ENCODE results near the gene CCDC80. TPM values are rescaled to one million over a fixed set of nuclear protein-coding genes. Genes with fewer than 3 reads are reported as not detected.
"Not testable (repeated sequence)": the region's sequence is repeated elsewhere in the genome, so short reads cannot be mapped to it uniquely, and the experiment has no call there.

Gene CCDC80
- total RNA-seq, 1 experiment from 2014 or later, result 0.41 TPM

- no peak for DNase-seq (ENCODE audit: low spot score)
Measured at GRCh38 chr3:112667599-112667998, 26.7 kb upstream of the CCDC80 start.

DNA sequence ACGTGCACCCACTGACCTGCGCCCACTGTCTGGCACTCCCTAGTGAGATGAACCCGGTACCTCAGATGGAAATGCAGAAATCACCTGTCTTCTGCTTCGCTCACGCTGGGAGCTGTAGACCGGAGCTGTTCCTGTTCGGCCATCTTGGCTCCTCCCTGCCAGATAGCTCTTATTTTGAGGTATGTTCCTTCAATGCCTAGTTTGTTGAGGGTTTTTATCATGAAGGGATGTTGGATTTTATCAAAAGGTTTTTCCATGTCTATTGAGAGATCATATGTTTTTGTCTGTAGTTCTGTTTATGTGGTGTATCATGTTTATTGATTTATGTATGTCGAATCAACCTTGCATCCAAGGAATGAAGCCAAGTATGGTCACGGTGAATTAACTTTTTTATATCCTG is 24.1 kb upstream of the CCDC80 start:
- DNase-seq (ENCODE audit: low spot score), result not testable (repeated sequence)

GRCh38 chr3:112656043-112656442 is 15.1 kb upstream of the CCDC80 start:
- DNase-seq (ENCODE audit: low spot score), result no peak

GRCh38 chr3:112654979-112655378 is 14.0 kb upstream of the CCDC80 start:
- DNase-seq (ENCODE audit: low spot score), result no peak

GRCh38 chr3:112654492-112654891 is 13.5 kb upstream of the CCDC80 start:
- DNase-seq (ENCODE audit: low spot score), result no peak

- DNase-seq (ENCODE audit: low spot score), result no peak
Measured at GRCh38 chr3:112653881-112654300, 12.9 kb upstream of the CCDC80 start.

DNA sequence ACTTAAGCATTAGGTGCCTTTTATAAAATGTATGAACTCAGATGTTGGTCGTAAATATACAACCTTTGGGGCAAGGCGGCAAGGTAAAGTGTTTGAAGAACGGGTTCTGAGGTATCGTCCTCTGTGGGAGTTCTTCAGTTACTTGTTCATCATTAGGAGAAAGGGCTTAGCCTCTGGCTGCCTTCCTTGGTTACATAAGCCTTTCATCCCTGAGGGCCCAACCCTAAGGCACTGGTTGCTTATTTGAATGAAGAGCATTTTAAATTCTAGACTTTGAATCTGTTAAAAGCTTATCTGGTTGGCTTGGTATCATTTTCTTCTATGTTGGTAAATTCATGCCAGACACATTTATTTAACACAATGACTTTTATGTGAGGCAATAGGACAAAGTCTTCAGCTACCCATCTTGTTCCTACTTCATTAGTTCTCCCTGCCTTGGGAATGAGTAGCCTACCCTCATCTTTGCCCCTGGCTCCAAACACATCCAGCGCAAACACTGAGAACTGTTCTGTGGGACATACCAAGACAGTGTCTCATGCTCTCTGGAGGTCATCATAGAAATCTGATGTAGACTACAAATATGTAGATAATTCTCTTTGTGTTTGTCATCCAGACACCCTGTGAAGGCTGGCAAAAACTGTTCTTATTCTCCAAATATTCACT is 12.4 kb upstream of the CCDC80 start:
- no peak for DNase-seq (ENCODE audit: low spot score)

DNA sequence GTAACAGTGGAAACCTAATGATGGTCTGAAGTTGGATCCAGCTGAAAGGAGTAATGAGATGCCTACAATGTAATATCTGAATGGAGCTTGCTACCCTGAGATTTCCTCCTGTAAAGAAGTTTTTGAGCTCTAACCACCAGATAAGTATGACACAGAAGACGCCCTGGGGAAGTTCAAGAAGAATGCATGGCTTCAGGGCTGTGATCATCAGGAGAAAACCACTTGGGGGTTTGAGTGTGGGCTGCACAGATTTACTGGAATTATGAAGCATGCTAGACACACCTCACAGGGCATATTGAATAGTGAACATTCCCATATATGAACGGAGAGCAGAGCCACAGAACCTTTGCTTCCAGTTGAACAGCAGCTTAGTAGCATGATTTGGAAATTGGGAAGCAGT is 10.6 kb upstream of the CCDC80 start:
- DNase-seq (ENCODE audit: low spot score), result no peak

- no peak for DNase-seq (ENCODE audit: low spot score)
Measured at GRCh38 chr3:112651071-112651470, 10.1 kb upstream of the CCDC80 start.

- DNase-seq (ENCODE audit: low spot score), result no peak
Measured at GRCh38 chr3:112650482-112650881, 9.5 kb upstream of the CCDC80 start.

DNA sequence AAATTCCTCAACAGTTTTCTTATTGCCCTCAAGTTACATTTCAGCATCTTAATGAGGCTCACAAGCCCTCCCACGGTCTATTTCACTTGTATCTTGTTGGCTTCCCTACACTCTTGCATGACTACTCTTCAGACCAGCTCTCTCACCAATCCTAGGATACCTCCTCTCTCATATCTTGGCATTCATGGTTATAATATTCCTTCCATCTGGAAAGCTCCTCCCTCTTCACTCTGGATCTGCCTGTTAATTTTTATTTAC is 8.5 kb upstream of the CCDC80 start:
- no peak for DNase-seq (ENCODE audit: low spot score)

GRCh38 chr3:112647122-112647521 is 6.2 kb upstream of the CCDC80 start:
- DNase-seq (ENCODE audit: low spot score), result peak; percentile 23

DNA sequence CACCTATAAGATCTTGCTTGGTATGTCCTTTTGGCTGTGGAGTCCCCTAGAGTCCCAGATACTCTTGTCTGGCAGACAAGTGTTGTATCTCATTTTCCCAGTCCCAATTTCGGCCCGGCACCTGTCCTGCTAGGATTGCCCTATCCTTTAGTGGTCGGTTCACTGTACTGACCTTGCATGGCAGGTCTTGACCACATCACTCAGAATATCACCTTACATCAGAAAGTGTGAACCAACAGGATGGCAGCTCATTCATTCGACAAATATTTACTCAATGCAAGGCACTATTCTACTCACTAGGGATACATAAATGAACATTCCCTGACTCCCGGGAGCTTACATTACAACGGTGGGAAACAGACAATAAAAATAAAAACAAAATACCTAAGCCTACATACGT is 5.7 kb upstream of the CCDC80 start:
- peak; percentile 33 for DNase-seq (ENCODE audit: low spot score)

DNA sequence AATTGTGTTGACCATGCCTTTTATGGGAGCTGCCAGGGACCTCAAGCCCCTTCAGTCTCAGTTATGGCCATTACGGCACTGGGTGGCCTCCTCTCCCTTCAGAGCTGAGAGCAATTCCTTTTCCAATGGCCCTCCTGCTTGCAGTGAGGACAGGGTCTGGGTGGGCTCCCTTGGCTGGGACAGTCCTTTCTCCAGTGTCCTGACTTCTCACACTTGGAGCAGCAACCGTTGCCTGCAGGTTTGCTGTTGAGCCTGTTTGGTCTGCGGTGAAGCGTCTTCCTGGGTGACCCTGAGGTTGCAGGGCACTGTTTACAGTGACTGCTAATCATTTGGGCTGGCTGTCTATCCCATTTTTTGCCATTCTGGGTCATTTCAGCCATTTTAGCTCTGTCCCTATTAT is 3.5 kb upstream of the CCDC80 start:
- no peak for DNase-seq (ENCODE audit: low spot score)

DNA sequence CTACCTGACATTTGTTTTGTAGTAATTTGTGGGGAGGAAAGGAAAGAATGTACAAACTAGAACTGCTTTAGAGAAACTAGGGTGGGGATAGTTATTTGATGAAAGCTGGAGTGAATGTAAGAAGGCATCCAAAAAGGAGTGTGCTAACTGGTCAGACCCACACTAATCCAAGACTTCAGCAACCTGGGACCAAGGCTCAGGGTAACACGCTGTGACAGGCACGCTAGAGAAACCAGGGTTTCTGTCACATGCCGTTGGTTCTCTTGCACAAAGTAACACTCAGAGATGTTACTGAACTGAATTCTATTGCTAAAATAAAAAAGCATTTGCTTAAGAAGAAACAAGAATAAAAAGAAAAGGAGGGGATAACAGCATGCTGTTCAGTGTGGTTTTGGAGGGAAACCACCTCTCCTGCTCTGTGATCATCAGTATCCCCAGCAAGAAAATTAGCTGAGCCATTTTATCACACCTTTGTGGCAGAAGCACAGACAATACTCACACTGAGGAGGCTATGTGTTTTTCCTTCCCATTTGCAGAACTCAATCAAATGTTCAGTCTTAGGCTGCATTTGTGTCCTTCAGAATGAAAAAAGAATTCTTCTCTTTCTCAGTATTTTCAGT is 2.8 kb upstream of the CCDC80 start:
- no peak for DNase-seq (ENCODE audit: low spot score)

GRCh38 chr3:112642912-112643506 is 2.1 kb upstream of the CCDC80 start:
- DNase-seq (ENCODE audit: low spot score), result peak; percentile 97

DNA sequence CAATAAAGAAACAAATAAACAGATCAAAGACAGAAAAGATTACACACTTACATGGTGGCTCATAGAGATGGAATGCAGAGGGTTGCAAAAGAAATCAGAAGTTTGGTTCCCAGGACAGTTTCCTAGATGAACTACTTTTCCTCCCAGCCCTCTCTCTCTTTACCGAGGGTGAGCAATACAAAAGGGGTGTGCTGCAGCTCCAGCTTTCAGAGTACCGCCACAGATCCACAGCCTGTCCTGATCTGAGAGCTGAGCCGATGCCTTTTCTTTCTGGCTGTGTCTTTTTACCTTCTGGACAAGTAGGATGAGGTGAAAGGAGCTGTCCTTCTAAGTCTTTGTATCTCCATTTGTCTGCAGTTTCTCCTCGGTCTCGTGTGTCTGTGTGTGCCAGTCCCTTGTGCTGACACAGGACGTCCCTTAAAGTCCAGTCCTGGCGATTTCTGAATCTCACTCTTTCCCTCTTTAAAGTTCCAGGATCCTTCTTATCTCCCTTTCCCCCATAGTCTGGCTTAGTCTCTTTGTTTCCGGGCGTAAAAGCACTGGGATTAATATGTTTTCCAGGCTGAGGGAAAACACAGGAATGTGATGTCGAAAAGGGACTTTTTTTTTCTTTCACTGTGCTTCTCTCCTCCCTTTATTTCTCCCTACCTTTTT is 540 bp downstream of the CCDC80 start:
- peak; percentile 32 for DNase-seq (ENCODE audit: low spot score)

DNA sequence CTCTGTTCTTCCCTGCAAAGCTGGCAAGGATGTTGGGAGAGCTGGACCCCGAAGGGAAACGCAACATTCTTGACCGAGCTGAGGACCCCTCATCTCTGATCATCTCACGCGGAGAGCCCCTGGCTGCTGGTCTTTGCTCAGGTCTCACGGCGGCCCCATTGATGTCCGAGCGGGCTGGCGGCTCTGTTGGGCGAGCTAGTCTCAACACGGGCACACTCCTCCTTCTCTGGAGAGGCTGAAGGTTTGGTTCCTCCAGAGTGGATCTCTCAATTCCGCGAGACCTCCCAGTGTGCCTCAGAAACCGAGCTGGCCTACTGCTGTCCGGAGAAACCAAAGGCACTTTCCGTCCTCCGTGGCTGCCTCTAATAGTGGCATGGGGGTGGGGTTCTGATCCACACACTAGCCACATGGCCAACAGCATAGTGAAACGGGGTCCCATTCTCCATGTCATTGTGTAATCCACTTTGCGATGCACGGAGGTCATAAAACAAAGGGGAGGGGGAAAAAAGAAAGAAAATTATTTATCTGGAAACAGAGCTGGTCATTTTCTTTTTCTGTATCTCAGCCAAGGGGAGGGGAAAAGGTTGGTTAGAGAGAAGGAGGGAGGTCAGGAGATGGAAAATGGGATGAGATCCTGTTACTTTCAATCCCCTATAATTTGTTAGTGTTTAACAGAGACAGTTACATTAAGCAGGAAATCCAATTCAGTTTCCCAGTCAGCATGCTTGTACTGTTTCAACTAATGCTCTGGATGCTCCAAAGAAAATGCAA is 1.3 kb downstream of the CCDC80 start:
- no peak for DNase-seq (ENCODE audit: low spot score)

DNA sequence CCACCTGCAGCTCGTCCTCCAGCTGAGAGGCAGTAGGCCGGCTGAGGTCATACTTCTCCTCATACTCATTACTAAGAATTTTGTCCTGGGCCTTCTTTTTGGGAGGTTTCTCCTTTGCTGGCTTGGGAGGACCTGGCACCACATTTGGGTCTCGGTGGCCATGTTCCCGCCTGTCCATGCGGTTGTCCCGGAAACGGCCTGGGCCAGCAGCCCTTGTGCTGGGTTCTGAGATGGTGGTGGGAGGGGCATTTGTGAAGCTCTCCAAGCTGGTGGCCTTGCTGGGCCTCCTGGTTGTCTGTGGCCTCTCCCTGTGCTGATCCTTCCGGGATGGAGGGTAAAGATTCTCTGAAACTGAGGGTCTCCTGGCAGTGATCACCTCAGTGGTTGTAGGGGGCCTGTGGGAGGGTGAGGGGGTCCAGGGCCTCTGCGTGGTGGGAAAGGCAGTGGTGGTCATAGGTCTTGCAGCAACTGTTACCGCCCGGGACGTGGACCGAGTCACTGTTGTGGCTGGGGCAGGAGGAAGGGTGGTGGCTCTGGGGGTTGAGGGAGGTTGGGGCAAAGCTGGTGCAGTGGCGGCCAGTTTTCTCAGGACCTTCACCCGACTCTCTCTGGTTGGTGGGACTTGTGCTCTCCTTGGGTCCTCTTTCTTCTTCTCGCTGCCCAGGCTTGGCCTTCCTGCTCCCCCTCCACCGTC is 2.5 kb downstream of the CCDC80 start:
- no peak for DNase-seq (ENCODE audit: low spot score)

- no peak for DNase-seq (ENCODE audit: low spot score)
Measured at GRCh38 chr3:112637700-112638099, 3.2 kb downstream of the CCDC80 start.

DNA sequence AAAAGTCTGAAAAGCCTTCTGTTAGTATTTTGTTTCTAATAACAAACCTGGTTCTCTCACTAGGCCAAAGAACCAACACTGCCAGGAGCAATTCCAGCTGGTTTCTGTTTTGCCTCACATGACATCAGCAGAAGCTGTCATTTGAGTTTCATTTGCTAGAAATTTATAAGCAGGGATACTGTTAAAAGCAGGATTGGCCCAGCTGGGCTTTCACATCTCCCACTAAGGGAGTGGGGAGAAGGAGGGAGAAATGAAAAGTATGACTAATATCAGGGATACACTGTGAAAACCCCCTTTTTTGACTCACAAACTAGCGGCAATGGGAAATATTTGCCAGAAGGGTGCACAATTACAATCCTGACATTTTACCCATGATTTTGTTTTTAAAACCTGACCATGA is 5.3 kb downstream of the CCDC80 start:
- DNase-seq (ENCODE audit: low spot score), result no peak
